KMS-11 (cell line): ENCODE data around the gene R3HDM2.

Source experiments
- H2AFZ ChIP-seq: fragments of 200-600 bp; sonication (generic); 2 replicates; pipeline ENCODE4 v1.6.1; 2016; ENCODE audit warnings: antibody characterized with exemption, mixed run types, low read depth
- H3K27ac ChIP-seq: fragments of 200-600 bp; sonication (generic); 2 replicates; pipeline ENCODE4 v1.6.1; 2016; ENCODE audit warnings: mild to moderate bottlenecking, mixed run types
- H3K27me3 ChIP-seq: fragments of 200-600 bp; sonication (generic); 2 replicates; pipeline ENCODE4 v1.6.1; 2017; ENCODE audit warnings: mild to moderate bottlenecking, low read depth, mixed run types, moderate library complexity; ENCODE audit not compliant: insufficient read depth
- H3K36me3 ChIP-seq: fragments of 200-600 bp; sonication (generic); 2 replicates; pipeline ENCODE4 v1.6.1; 2017; ENCODE audit warnings: mild to moderate bottlenecking, mixed run types; ENCODE audit not compliant: insufficient read depth
- H3K4me1 ChIP-seq: fragments of 200-600 bp; sonication (generic); 2 replicates; pipeline ENCODE4 v1.6.1; 2016; ENCODE audit warnings: mild to moderate bottlenecking, low read depth, mixed run types; ENCODE audit not compliant: poor library complexity, severe bottlenecking
- H3K4me2 ChIP-seq: fragments of 200-600 bp; sonication (generic); 2 replicates; pipeline ENCODE4 v1.7.0; 2016; ENCODE audit warnings: mild to moderate bottlenecking, mixed run types
- H3K4me3 ChIP-seq: fragments of 200-600 bp; sonication (generic); IDR thresholded peaks from 2 replicates; pipeline ENCODE4 v1.6.1; 2017; ENCODE audit warnings: low read depth, low read length, mixed read lengths; ENCODE audit not compliant: insufficient read depth
- H3K79me2 ChIP-seq: fragments of 200-600 bp; sonication (generic); 2 replicates; pipeline ENCODE4 v1.6.1; 2016; ENCODE audit warnings: low read depth, mixed run types; ENCODE audit not compliant: insufficient read depth
- H3K9ac ChIP-seq: fragments of 200-600 bp; sonication (generic); 2 replicates; pipeline ENCODE4 v1.6.1; 2016; ENCODE audit warnings: mild to moderate bottlenecking, mixed run types
- H4K20me1 ChIP-seq: fragments of 200-600 bp; sonication (generic); 2 replicates; pipeline ENCODE4 v1.6.1; 2016; ENCODE audit warnings: mild to moderate bottlenecking, mixed run types; ENCODE audit not compliant: insufficient read depth
- TF ChIP-seq, protein P1 (sequence below): fragments of 200-600 bp; sonication (generic); conservative IDR thresholded peaks from 2 replicates; pipeline ENCODE4 v1.6.1; 2017; ENCODE audit warnings: low read depth, mild to moderate bottlenecking, antibody characterized with exemption, low read length, moderate library complexity, mixed read lengths

The R3HDM2 gene

DNA sequence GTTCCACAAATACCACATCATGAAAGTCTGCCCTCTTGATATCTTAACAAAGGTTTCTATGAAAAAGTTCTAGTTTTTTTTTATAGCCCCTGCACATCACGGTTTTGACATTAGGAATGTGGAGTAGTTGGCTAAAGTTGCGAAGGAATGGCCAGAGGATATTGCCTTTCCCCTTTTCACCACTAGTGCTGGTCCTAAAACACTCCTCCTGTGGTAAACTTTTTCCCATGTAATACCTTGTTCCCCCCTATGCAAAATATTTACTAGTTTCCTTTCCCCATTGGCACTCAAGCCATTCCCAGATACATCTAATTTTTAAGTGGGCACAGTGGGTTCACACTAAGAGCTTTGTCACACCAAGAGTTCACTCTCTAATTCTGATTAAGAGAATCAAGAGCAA lies 33.4 kb downstream of the R3HDM2 start:
- no peaks in the 10 kb centered on the region for H3K4me1 ChIP-seq
- H3K4me2 ChIP-seq = no peak overlapping the region
- H3K4me3 ChIP-seq = no peak overlapping the region
- no peaks in the 10 kb centered on the region for H3K27me3 ChIP-seq
- no peak overlapping the region for H3K9ac ChIP-seq
- H3K27ac ChIP-seq = no peak overlapping the region
- no peaks in the 10 kb centered on the region for H3K79me2 ChIP-seq
- no peak overlapping the region for H2AFZ ChIP-seq
- TF ChIP-seq, protein P1, sequence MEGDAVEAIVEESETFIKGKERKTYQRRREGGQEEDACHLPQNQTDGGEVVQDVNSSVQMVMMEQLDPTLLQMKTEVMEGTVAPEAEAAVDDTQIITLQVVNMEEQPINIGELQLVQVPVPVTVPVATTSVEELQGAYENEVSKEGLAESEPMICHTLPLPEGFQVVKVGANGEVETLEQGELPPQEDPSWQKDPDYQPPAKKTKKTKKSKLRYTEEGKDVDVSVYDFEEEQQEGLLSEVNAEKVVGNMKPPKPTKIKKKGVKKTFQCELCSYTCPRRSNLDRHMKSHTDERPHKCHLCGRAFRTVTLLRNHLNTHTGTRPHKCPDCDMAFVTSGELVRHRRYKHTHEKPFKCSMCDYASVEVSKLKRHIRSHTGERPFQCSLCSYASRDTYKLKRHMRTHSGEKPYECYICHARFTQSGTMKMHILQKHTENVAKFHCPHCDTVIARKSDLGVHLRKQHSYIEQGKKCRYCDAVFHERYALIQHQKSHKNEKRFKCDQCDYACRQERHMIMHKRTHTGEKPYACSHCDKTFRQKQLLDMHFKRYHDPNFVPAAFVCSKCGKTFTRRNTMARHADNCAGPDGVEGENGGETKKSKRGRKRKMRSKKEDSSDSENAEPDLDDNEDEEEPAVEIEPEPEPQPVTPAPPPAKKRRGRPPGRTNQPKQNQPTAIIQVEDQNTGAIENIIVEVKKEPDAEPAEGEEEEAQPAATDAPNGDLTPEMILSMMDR = no peak
- H3K36me3 ChIP-seq = no peaks in the 10 kb centered on the region
- H4K20me1 ChIP-seq = no peaks in the 10 kb centered on the region

DNA sequence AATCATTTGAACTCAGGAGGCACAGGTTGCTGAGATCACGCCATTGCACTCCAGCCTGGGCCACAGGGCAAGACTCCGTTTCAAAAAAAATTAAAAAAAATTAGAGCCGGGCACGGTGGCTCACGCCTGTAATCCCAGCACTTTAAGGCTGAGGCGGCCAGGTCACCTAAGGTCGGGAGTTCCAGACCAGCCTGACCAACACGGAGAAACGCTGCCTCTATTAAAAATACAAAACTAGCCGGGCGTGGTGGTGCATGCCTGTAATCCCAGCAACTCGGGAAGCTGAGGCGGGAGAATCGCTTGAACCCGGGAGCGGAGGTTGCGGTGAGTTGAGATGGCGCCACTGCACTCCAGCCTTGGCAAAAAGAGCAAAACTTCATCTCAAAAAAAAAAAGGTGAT lies 35.7 kb downstream of the R3HDM2 start:
- Histone ChIP-seq H3K27ac (no peak overlapping the region), H3K4me1 (no peaks in the 10 kb centered on the region), H3K9ac (no peak overlapping the region), H3K79me2 (no peaks in the 10 kb centered on the region), H4K20me1 (no peaks in the 10 kb centered on the region), H3K4me2 (no peak overlapping the region), H2AFZ (no peak overlapping the region), H3K36me3 (no peaks in the 10 kb centered on the region), H3K4me3 (no peak overlapping the region), H3K27me3 (no peaks in the 10 kb centered on the region)
- TF ChIP-seq, protein P1 = no peak

DNA sequence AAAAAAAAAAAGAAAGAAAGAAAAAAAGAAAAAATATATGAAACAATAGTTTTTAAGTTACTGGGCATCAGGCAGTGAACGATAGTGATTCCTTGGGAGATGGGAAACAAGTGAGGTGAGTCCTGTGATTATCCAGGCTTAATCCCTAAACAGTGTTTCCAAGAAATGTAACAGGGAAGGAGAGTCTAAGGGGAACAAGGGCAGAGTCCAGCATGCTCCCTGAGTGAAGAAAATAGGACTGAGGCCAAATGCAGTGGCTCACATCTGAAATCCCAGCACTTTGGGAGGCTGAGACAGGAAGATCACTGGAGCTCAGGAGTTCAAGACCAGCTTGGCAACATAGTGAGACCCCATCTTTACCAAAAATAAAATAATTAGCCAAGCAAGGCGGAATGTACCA lies 40.7 kb downstream of the R3HDM2 start:
- Histone ChIP-seq H3K4me3 (no peak overlapping the region), H3K27ac (no peak overlapping the region), H3K36me3 (no peaks in the 10 kb centered on the region), H3K27me3 (no peaks in the 10 kb centered on the region), H3K79me2 (no peaks in the 10 kb centered on the region), H2AFZ (no peak overlapping the region), H3K9ac (no peak overlapping the region), H3K4me2 (no peak overlapping the region), H4K20me1 (no peaks in the 10 kb centered on the region), H3K4me1 (peaks cover 10% of the 10 kb centered on the region)
- TF ChIP-seq, protein P1 = no peak

DNA sequence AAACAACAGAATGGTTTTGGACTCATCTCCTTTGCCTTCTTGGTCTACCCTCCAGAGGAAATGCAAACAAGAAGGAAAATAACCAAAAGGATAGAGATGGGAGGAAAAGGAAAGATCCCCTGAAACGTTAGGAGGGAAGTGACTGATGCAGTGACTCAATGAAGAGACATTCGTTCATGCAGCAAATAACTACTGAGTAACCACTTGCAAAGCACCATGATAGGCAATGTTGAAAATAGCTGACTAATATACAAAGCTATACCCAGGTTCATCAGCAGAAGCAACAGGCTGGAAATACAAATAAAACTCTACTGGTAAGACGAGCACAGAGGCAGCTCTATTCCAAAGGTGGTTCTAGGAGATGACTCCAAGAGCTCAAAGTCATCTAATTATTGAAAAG lies 41.8 kb downstream of the R3HDM2 start:
- Histone ChIP-seq H3K9ac (no peak overlapping the region), H3K27me3 (no peaks in the 10 kb centered on the region), H3K79me2 (no peaks in the 10 kb centered on the region), H3K36me3 (no peaks in the 10 kb centered on the region), H4K20me1 (no peaks in the 10 kb centered on the region), H3K27ac (no peak overlapping the region), H3K4me1 (peaks cover 20% of the 10 kb centered on the region), H3K4me2 (no peak overlapping the region), H3K4me3 (no peak overlapping the region), H2AFZ (no peak overlapping the region)
- TF ChIP-seq, protein P1 = no peak
